ENCODE results near the gene ANTXRL.
"Not testable (repeated sequence)": the region's sequence is repeated elsewhere in the genome, so short reads cannot be mapped to it uniquely, and the experiment has no call there.

ANTXRL gene

DNA sequence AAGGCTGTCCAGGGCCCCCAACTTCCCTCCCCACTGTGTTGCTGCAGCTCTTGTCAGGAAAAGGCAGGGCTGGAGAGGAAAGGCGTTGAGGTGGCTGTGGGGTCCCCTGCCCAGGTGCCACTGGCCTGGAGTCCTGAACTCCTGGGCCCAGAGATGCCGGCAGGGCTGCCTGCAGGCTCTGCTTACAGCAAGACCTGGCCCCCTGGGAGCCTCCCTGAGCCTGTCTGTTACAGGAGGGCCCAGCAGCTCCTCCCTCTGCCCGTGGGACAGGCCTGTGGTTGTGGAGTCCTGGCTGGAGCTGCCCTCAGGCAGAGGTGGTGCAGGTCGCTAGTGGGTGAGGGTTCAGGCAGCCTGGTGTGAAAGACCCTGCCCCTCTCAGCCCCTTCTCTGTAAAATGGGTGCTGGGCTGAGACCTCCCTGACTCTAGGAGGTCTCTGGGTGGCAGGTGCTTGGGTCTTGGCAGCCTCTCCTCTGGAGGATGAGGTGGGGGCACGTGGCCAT lies 9.9 kb downstream of the ANTXRL start:
- DNase-seq = no peak

DNA sequence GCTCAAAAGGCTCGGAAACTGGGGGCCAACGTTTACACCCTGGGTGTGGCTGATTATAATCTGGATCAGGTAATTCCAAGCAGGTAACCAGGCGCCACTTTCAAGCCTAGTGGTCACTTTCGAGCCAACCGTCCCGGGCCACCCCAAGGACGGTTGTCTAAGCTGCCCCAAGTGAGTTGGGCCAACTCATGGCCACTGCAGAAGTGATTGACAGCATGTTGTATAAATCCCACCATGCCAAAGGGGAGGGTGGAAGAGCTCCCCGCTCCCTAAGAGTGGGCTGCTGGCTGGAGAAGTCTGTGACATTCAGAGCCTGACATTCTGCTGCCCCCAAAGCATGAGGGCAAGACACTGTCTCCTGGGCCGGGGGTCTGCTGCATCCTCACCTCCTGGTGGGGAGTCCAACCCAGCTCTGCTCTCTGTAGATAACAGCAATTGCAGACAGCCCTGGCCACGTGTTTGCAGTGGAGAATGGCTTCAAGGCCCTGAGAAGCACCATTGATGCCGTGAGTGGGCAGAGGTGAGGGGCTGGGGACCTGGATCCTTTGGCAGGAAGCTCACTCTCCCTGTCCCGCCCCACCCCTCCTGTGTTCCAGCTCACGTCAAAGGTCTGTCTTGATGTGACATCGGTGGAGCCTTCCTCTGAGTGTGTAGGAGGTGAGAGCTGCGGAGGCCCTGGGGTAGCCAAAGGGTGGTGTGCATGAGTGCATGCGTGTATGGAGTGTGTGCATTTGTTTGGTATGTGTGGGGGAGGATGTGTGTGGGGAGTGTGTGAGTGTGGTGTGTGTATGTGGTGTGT lies 10.8 kb downstream of the ANTXRL start:
- no peak for DNase-seq

DNA sequence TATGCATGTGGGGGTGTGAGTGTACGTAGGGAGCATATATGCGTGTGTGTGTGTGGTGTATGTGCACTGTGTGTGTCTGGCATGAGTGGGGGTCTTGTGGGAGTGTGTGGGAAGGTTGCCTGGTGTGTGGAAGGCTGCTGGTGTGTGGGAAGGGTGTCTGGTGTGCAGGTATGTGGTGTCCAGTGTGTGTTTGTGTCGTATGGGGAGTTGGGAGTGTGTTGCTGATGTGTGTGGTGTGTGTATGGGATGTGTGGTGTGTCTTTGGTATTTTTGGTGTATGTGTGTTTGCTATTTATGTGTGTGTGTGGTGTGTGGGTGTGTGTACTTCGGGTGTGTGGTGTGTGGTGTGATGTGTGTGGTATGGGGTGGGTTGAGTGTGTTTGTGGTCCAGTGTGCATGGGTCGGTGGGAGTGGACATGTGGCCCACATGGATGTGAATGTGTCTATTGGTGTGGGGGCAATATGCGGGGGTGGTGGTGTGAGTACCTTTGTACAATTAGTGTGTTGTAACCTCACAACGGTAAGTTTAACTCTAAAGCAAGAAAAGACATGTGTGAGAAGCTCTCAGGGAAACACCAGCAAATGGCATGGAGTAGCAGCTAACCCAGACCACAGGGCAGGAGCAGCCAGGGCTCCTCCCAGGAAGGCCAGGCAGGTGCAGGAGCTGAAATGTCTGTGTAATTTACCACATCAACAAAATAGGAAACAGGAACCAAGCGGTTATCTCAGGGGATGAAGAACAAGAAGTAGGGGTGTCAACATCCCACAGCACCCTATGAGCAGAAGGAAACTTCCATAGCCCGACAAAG lies 11.9 kb downstream of the ANTXRL start:
- no peak for DNase-seq

DNA sequence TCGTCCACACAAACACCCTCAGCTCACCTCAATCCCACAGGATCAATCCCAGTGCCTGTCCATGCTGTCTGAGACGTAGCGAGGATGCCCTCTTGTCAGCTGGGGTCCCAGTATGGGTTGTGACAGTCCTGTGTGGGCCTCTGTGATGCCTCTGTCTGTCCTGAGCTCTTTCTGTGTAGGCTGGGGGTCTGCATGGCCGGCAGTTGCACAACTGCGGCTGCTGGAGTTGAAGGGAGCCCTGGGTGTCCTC lies 12.4 kb downstream of the ANTXRL start:
- DNase-seq = no peak

DNA sequence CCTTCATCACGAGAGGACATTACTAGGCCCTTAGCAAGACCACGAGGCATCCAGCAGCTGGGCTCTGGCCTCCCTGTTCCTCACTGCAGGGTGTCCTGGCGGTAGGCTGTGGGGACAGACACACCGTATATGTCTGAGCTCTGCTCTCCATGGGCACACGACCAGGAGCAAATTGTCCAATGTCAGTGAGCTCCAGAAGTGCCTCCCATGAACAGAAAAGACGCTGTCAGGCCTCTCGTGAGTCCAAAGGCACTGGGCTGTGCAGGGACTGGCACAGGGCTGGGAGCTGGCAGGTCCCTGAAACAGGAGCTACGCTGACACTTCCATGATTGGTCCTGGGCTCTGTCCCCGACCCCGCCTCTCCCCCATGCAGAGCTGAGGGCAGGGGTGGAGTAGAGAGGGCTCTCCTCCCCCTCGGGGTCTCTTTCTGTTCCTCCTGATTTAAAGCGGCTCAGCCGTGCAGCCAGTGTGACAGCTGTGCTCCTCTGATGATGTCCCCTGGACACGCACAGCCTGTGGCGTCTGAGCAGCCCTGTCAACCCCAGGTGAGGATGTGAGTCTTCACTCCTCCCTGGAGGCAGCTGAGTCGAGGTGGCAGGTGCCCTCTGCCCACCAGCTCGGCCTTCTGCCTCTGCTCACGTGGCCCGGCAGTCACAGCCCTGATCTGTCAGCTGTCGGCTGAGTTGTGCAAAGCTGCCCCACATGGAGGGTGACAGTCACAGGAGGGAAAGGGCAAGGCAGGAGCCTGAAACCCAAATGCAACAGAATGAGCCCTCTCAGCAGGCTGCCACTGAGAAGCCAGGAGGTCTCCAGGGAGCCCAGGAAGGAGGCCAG lies 13.0 kb downstream of the ANTXRL start:
- no peak for DNase-seq

DNA sequence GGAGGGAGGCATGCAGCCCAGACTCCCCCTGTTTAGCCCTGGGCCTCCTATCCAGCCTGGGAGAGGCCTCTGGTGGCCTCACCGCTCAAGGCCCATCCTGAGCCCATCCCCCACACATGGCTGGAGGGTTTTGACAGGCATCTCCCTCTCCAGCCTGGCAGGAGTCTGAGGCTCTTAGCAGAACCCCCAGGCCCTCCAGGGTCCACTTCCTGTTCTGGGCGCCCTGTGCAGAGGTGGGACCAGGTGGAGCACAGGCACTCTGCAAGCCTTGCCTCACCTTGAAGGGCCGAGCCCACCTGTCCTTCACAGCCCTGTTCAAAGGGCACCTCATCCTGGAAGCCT lies 13.5 kb downstream of the ANTXRL start:
- not testable (repeated sequence) for DNase-seq

DNA sequence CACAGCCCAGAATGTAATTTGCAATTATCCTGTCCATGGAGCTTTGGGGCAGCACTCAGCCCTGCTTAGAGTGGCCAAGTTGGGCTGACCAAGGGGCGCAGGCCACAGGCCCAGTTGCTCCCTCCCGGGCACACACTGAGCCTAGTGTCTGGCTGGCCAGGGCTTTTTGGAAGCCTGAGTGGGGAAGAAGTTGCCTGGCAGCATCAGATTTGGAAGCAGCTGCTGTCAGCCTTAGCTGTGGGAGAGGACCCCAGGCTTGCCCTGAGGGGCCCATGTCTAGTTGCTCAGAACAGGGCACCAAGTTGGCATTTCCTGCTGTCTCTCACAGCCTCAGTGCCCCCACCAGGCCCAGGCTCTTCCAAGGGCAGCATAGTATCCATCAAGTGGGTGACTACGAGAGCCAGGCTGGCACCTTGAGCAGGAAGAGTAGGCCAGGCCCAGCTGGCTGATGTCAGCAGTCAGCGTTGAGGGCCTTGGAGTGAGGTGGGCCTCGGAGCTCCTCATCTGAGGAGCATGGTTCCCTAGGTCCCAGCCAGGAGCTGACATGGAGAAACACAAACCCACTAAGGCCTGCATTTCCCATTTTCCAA lies 14.4 kb downstream of the ANTXRL start:
- no peak for DNase-seq

DNA sequence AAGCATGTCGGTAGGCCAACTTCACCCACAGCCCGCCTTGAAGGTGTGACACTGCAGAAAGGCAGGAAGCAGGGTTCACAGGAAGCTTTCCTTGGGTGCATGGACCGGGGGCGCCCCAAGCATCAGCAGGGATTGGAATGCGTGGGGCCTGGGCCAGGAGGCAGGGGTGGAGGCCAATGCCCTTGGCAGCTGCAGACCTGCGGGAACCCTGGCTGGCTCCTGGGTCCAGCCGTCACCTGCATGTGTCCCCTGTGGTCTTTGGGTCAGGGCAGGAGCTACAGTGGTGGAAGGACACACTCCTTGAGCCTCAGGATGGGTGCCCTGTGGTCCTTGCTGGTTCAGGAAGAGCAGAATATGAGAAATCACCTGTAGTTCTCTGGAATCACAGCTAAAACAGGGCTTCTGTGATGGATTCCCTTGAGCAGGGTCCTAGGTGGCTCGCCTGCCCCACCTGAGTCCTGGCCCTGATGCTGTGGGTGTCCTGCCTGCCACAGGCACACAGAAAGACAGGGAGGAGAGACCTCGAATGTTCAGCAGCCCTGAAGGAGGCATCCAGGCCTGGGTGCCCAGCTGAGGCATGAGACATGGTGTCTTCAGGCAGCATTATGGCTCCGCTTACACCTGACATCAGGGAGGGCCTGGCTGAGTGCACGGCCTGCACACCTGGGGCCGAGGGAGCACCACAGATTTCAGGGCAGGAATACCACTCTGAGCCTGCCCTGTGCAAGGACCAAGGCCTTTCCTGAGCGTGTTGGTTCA lies 15.1 kb downstream of the ANTXRL start:
- DNase-seq = no peak

DNA sequence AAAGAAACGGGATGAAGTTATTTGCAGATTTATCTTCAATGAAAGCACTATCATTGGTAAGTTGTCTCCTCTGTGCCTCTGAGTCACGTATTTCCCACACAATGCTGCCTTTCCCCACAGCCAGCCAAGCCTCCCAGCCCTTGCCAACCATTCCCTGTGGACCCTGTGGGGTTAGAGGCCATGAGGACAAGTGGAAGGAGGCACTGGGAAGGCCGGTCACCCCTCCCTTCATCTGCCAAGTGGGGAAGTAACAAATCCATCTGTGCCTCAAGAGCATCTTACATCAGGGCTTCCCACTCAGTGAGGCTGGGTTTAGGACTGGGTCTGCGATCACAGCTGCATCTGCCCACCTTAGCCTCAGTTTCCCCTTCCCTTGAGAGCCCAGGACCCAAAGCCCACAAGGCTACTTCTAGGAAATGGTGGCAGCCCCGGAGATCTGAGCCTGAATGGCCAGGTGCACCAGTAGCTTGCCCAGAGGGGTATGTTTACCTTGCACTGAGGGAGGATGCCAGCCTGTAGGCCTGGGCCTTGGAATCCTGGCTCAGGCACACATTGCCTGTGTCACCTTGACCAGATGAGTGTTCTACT lies 16.1 kb downstream of the ANTXRL start:
- not testable (repeated sequence) for DNase-seq

DNA sequence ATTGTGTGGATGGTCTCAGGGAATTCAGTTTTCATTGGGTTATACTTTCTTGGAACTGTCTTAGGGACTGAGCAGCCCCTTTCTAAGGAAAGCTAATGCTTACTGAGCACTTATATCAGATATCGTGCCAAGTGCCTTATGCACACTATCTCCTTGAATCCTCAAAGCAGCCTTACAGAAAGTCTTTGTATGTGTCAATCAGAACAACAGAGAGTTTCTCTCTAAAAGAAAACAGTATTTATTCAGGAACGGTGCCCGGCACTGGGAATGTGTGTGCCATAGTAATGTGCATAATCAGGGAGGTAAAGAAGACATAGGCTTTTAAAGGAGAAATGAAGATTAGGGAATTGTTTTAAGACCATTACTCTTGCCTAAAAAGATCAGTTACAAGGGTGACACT lies 17.3 kb downstream of the ANTXRL start:
- DNase-seq = no peak

DNA sequence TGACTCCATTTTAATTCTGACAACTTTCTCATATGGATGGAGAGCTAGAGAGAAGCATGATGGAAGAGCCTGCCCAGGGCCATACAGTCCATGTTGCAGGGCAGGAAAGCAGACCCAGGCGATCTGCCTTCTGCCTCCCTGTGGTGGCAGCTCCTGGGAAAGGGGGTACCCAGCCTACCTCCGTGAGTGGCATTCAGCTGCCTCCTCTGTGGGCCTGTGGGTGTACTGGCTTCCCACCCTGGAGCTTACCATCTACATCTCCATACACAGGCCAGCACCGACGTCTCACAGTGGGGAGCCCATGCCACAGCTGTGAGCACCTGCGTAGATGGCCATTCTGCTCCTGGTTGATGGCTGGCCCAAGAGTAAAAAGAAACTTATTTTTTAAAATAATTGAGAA lies 17.9 kb downstream of the ANTXRL start:
- not testable (repeated sequence) for DNase-seq

DNA sequence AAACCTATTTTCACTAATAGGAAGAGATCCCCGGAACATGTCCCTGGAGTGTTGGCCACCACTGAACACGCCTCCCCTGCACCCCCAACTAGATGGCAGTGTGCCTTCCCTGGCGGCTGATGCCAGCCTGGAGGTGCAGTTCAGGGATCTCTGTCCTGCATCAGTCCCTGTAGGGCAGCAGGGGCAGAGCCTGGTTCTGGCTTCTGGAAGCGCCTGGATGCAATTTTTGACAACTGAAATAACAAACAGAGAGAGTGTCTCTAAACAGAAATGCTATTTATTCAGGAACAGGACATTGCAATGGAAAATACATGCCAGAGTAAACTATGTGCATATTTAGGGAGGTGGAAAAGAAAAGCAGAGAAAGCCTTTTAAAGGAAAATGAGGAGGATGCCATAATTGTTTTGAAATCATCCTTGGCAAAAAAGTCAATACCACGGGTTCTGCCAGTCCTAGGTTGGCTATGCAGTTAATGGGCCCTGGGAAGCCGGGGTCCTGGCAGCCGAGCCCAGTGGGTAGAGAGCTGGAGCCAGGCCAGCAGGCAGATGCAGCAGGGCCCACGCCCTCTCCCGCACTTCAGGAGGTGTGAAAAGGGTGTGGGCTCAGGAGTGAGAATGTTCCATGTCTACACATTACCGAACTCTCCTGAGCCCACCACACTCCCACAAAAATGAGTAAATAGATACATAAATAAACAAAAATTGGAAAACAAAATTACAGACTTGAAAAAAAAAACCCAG lies 18.5 kb downstream of the ANTXRL start:
- DNase-seq = no peak

DNA sequence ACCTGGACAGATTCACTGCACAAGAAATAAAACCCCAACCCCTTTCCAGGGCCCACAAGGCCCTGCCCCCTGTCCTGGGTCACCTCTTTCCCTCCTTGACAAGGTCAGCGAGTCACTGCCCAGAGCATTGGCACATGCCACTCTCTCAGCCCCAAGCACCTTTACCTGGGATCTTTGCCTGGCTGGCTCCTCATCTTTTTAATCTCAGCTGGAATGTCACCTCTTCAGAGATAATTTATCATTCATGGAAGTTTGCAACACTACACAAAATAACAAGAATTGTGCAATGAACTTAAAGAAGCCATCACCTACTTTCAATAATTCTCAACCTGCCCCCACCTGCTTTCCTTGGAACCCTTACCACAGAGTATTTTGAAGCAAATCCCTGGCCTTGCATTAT lies 19.2 kb downstream of the ANTXRL start:
- DNase-seq = no peak

DNA sequence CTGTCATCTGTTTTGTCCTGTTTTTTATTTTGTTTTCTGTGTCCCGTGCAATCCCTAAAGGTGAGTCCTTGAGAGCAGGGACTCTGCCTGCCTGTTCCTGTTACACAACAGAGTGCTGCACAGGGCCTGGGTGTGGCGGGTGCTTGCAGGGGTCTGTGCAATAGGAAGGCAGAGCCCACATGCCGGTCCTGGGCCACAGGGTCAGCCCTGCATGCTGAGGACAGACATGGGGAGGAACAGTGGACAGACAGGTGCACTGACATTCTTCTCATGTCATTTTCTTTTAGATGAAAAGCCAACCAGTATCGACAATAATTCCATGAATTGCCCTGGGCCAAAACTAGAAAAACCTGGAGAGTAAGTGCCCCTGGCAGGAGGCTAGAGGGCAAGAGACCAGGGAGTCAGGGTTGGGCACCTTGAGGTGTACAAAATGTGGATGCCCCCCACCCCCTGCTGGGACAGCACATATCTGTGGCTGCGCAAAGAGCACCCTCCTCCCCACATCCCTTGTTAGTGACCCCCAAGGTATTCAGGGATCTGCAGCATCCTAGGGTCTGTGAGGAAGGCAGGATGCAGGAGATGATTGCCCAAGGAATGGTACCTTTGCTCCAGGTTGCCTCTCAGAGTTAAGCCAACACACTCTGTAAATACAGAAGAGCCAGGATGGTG lies 19.9 kb downstream of the ANTXRL start:
- DNase-seq = no peak

DNA sequence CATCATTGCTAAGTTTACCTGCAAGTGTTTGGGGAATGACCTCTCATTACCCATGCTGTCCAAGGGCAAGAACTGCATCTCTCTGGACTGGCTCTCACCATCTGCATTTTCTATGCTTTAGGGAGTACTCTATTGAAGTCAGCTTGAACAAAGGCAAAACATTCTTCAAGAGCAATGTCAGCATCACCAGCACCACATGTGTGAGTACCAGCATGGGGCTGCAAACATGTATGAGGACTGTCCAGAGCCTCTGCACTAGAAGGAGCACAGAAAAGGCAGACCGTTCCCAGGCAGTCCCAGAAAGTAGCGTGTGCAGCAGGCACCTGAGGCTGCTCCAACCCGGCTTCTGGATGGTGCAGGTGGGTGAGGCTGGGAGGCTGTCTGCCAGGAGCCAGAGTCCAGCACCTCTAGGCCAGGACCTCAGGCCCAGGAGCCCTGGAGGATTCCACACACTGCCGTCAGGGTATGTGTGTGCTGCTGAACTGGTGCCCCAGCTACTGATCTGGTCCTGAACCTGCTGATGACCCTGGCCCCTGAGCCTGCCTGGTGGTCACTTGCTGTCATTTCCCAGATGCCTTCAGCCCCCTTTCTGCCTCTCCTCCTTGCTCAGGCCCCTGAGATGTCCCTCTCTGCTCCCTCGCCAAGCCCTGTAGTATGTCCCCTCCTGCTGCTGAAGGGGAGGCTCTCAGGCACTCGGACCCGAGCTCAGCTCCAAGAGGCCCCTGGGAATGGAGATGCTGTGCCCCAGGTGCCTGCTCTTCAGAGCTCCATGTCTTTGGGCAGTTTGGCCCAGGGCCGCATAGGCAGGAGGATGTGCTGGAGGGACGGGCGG lies 20.7 kb downstream of the ANTXRL start:
- no peak for DNase-seq

DNA sequence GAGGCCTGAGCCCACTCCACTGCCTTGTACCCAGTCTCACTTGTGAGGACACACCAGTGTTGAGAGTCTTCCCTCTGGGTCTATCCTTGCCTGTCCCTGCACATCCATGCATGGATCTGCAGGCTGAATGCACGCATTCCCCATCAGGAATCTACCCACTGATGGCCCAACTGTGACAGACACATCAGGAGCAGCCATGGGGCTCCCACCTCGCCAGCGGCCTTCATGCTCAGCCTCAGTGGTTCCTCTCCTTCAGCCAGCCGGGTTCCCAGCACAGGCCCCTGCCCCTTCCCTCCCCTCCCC lies 21.3 kb downstream of the ANTXRL start:
- no peak for DNase-seq

DNA sequence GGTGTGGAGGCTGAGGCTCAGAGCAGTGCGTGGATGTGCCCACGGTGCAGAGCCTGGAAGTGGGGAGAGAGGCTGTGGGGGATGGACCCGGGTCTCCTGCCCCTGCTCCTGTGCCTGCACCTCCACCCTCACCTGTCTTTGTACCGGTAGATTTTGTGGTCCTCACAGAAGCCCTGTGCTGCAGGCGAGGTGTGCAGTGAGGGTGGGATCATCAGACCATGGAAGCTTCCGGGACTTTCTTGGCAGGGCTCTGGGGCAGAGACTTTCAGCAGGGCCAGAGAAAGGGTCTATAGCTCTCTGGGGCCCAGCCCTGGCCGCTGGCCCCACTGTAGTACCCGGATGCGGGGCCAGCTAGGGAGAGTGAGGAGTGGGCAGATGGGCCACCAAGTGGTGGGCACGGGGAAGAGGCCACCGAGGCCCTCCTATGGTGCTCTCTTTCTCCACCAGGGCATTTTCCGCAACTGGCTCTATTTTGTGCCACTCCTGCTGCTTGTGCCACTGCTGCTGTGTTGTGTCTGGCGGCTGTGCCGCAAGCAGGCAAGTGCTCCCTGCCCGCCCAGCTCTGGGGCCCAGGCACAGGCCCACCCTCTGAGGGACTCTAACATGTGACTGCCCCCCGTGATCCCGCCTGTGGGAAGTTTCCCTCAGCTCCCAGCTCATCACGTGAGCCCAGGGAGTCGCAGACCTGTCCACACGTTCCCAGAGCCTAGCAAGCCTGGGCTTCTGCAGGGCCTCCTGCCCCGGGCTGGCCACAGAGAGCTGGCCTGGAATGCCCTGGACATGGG lies 22.1 kb downstream of the ANTXRL start:
- DNase-seq = no peak

DNA sequence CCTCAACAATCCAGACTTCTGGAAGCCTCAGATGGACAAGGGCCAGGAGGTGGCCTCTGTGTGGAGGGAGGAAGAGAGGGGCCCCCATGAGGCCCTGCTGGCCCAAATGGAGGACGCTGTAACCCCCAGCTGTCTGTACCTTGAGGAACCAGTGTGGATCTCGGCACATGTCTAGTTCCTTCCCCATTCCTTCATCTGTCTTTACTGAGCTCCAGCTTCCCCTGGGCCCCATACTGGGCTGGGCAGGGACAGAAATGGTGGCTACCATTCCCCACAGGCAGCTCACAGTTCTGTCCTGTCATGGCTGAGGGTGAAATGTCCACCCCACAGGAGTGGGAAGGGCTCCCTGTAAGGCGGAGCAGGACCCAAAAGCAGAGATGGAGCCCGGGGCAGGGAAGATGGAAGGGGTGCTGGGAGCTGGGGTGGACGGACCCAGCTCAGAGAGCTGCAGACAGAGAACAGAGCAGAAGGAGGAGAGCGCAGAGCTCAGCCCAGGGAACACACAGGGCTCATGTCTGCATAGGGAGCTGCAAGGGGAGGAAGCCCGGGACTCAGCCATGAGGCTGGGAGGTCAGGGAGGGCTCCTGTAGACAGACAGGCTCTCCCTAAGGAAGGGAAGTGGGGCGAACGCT lies 22.8 kb downstream of the ANTXRL start:
- DNase-seq = no peak

DNA sequence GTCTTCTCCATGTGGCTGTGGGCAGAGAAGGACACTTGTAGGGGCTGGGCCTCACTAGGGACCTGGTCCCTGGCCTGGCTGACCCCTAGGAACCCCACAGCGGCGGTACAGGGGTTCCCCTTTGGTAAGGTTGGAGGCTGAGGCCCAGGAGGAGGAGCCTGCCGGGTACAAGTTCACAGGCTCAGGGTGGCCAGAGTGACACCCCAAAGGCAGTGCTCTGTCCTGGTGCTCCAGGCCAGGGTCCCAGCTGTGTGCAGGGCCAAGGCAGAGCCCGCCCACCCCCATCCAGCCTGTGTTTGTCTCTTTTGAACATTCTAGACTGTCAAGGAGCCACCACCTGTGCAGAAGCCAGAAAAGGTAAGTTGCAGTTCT lies 23.3 kb downstream of the ANTXRL start:
- DNase-seq = no peak
